Measurements from ENCODE around the gene CRB1. TPM values are rescaled to one million over a fixed set of nuclear protein-coding genes. Genes with fewer than 3 reads are reported as not detected.

CRB1 gene
- total RNA-seq, 1 experiment from 2014 or later: not detected

DNA sequence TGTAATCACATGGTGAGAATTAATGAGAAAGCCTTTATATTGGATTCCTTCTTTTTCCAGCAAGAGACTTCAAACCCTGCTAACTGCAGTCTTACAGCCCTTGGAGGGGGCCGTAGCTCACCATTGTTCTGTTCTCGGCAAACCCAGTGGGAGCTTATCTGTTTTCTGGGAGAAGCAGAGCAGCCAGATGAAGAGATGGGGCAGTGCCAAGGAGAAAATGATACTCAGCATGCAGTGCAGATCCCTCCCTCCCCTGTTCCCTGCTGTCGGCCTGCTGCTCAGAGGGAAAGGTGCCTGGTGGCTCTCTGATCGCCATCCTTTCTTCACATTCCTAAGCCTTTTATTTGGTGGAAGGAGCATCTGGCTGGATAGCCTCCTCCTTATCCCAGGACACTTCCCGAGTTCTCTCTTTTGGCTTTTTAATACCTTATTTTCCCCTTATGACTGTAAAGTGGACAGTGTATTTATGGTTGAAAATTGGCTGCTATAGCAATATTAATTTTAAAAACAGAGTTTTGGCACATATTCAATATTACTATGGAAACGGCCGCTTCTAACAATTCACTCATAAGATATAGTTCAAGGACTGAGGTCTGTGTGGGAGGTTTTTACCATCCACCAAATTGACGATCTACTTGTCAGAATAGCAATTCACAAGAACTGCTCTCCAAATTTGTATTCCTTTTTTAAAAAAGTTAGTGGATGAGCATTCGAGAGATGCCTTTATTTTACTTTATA, 203.4 kb downstream of the CRB1 start:
- BruUV-seq (replicated peaks): no TSS peak
- ChIA-PET POLR2A (no interaction called here), CTCF (no interaction called here)
- ATAC-seq (no peak), DNase-seq (ENCODE audit: low read depth, low spot score) (no peak)
- TF ChIP-seq SIN3A (IDR thresholded peaks at IDR 0.05; ENCODE audit: borderline replicate concordance, insufficient read depth, low read depth, low read length): no peak
- TF ChIP-seq TCF7L2 (IDR thresholded peaks at IDR 0.05; ENCODE audit: low read depth, low read length): no peak
- TF ChIP-seq, protein P1, sequence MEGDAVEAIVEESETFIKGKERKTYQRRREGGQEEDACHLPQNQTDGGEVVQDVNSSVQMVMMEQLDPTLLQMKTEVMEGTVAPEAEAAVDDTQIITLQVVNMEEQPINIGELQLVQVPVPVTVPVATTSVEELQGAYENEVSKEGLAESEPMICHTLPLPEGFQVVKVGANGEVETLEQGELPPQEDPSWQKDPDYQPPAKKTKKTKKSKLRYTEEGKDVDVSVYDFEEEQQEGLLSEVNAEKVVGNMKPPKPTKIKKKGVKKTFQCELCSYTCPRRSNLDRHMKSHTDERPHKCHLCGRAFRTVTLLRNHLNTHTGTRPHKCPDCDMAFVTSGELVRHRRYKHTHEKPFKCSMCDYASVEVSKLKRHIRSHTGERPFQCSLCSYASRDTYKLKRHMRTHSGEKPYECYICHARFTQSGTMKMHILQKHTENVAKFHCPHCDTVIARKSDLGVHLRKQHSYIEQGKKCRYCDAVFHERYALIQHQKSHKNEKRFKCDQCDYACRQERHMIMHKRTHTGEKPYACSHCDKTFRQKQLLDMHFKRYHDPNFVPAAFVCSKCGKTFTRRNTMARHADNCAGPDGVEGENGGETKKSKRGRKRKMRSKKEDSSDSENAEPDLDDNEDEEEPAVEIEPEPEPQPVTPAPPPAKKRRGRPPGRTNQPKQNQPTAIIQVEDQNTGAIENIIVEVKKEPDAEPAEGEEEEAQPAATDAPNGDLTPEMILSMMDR (IDR thresholded peaks at IDR 0.05): no peak
- TF ChIP-seq POLR2AphosphoS5 (IDR thresholded peaks at IDR 0.05; ENCODE audit: low read depth, low read length): no peak
- TF ChIP-seq, protein P2, sequence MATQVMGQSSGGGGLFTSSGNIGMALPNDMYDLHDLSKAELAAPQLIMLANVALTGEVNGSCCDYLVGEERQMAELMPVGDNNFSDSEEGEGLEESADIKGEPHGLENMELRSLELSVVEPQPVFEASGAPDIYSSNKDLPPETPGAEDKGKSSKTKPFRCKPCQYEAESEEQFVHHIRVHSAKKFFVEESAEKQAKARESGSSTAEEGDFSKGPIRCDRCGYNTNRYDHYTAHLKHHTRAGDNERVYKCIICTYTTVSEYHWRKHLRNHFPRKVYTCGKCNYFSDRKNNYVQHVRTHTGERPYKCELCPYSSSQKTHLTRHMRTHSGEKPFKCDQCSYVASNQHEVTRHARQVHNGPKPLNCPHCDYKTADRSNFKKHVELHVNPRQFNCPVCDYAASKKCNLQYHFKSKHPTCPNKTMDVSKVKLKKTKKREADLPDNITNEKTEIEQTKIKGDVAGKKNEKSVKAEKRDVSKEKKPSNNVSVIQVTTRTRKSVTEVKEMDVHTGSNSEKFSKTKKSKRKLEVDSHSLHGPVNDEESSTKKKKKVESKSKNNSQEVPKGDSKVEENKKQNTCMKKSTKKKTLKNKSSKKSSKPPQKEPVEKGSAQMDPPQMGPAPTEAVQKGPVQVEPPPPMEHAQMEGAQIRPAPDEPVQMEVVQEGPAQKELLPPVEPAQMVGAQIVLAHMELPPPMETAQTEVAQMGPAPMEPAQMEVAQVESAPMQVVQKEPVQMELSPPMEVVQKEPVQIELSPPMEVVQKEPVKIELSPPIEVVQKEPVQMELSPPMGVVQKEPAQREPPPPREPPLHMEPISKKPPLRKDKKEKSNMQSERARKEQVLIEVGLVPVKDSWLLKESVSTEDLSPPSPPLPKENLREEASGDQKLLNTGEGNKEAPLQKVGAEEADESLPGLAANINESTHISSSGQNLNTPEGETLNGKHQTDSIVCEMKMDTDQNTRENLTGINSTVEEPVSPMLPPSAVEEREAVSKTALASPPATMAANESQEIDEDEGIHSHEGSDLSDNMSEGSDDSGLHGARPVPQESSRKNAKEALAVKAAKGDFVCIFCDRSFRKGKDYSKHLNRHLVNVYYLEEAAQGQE (IDR thresholded peaks at IDR 0.05; ENCODE audit: insufficient read depth in 1 of 2, low read depth in 2 of 2, low read length in 1 of 2): no peak
- Histone ChIP-seq H3K36me3 (ENCODE audit: control insufficient read depth, insufficient read depth, low read length) (no peaks in the 10 kb centered on the region), H3K4me3 (ENCODE audit: low read depth in 2 of 2, low read length in 2 of 2) (no peak overlapping the region), H3K27me3 (ENCODE audit: control insufficient read depth, insufficient read depth, low read length) (no peaks in the 10 kb centered on the region), H3K4me1 (ENCODE audit: control insufficient read depth, insufficient read depth, low read length) (no peaks in the 10 kb centered on the region), H3K27ac (ENCODE audit: low read length) (no peak overlapping the region), H3K9me3 (ENCODE audit: control insufficient read depth, insufficient read depth, low read depth, low read length) (no peaks in the 10 kb centered on the region)
- intact Hi-C loops (cut with micrococcal nuclease; ENCODE audit: unreplicated experiment): no loop called here
- in situ Hi-C loops (cut with HindIII; ENCODE audit: low pct_unique_long_range_greater_than_20kb, low sequenced_read_pairs): no loop called here

DNA sequence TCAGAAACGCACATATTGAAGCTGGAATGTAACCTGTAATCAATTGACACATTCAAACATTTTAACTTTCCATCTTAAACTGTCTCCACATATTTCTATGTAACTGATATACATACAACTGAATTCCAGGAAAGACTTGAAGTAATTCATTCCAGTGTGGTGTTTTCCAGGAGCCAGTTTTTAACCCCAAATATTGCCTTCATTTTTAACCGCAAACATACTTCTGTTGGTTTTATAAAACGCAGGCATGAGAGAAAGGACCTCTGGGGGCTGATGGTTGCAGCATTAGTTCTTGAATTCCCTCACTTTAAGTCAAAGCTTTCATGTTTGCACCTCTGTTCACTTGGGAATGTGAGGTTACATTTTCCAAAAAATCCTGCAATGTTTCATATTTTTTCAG, 204.1 kb downstream of the CRB1 start:
- H3K9me3 ChIP-seq (ENCODE audit: control insufficient read depth, insufficient read depth, low read depth, low read length): no peaks in the 10 kb centered on the region
- ChIA-PET CTCF (no interaction called here), POLR2A (no interaction called here)
- DNase-seq (ENCODE audit: low read depth, low spot score) (no peak), ATAC-seq (no peak)
- in situ Hi-C loops (cut with HindIII; ENCODE audit: low pct_unique_long_range_greater_than_20kb, low sequenced_read_pairs) (no loop called here), intact Hi-C loops (cut with micrococcal nuclease; ENCODE audit: unreplicated experiment) (no loop called here)
- TF ChIP-seq, protein P2 (IDR thresholded peaks at IDR 0.05; ENCODE audit: insufficient read depth in 1 of 2, low read depth in 2 of 2, low read length in 1 of 2): no peak
- TF ChIP-seq SIN3A (IDR thresholded peaks at IDR 0.05; ENCODE audit: borderline replicate concordance, insufficient read depth, low read depth, low read length) (no peak), POLR2AphosphoS5 (IDR thresholded peaks at IDR 0.05; ENCODE audit: low read depth, low read length) (no peak), TCF7L2 (IDR thresholded peaks at IDR 0.05; ENCODE audit: low read depth, low read length) (no peak)
- TF ChIP-seq, protein P1 (IDR thresholded peaks at IDR 0.05): no peak
- H3K4me1 ChIP-seq (ENCODE audit: control insufficient read depth, insufficient read depth, low read length): no peaks in the 10 kb centered on the region
- BruUV-seq (replicated peaks): no TSS peak
- H3K27me3 ChIP-seq (ENCODE audit: control insufficient read depth, insufficient read depth, low read length): no peaks in the 10 kb centered on the region
- H3K4me3 ChIP-seq (ENCODE audit: low read depth in 2 of 2, low read length in 2 of 2): no peak overlapping the region
- no peak overlapping the region for H3K27ac ChIP-seq (ENCODE audit: low read length)
- H3K36me3 ChIP-seq (ENCODE audit: control insufficient read depth, insufficient read depth, low read length): no peaks in the 10 kb centered on the region

Data from Panc1 (cell line).